ENCODE data around the gene FCRLB.
"Not testable (repeated sequence)": the region's sequence is repeated elsewhere in the genome, so short reads cannot be mapped to it uniquely, and the experiment has no call there.

FCRLB gene

GRCh38 chr1:161720956-161721737, at the start of gene FCRLB:
Gene FCRLB, plus strand, starts transcription at chr1:161721544. Its CDS starts 1,129 bp downstream, at chr1:161722673.
- no peak for DNase-seq

GRCh38 chr1:161673437-161673836, 47.9 kb upstream of the FCRLB start:
- not testable (repeated sequence) for DNase-seq

- not testable (repeated sequence) for DNase-seq
These were observed 46.9 kb upstream of the FCRLB start for GRCh38 chr1:161674447-161674846.

GRCh38 chr1:161674908-161675307, 46.4 kb upstream of the FCRLB start:
- not testable (repeated sequence) for DNase-seq

GRCh38 chr1:161676441-161676840, 44.9 kb upstream of the FCRLB start:
- DNase-seq: no peak

GRCh38 chr1:161676958-161677689, 44.2 kb upstream of the FCRLB start:
- no peak for DNase-seq

GRCh38 chr1:161678500-161678899, 42.8 kb upstream of the FCRLB start:
- no peak for DNase-seq

GRCh38 chr1:161681879-161682278, 39.5 kb upstream of the FCRLB start:
- no peak for DNase-seq

- DNase-seq: no peak
These were observed 32.4 kb upstream of the FCRLB start for GRCh38 chr1:161688946-161689345.

GRCh38 chr1:161691846-161692245, 29.5 kb upstream of the FCRLB start:
- DNase-seq: no peak

GRCh38 chr1:161693020-161693712, 28.2 kb upstream of the FCRLB start:
- not testable (repeated sequence) for DNase-seq

GRCh38 chr1:161698302-161698701, 23.0 kb upstream of the FCRLB start:
- DNase-seq: not testable (repeated sequence)

GRCh38 chr1:161702250-161702649, 19.1 kb upstream of the FCRLB start:
- DNase-seq: no peak

GRCh38 chr1:161705537-161705936, 15.8 kb upstream of the FCRLB start:
- DNase-seq: no peak

- peak; percentile 51 for DNase-seq
These were observed 15.2 kb upstream of the FCRLB start for GRCh38 chr1:161706113-161706481.

- peak; percentile 94 for DNase-seq
These were observed 14.6 kb upstream of the FCRLB start, which contains the start of gene FCRLA for GRCh38 chr1:161706482-161707347. Gene FCRLA, plus strand, starts transcription at chr1:161707229. Its CDS starts 36 bp downstream, at chr1:161707265.

- DNase-seq: no peak
These were observed 13.8 kb upstream of the FCRLB start for GRCh38 chr1:161707503-161707902.

- DNase-seq: no peak
These were observed 12.0 kb upstream of the FCRLB start for GRCh38 chr1:161709373-161709772.

GRCh38 chr1:161710560-161710959, 10.8 kb upstream of the FCRLB start:
- no peak for DNase-seq

GRCh38 chr1:161718559-161719324, 2.6 kb upstream of the FCRLB start:
- no peak for DNase-seq

GRCh38 chr1:161719325-161719611, 2.1 kb upstream of the FCRLB start:
- no peak for DNase-seq

GRCh38 chr1:161720422-161720821, 922 bp upstream of the FCRLB start:
- no peak for DNase-seq
